HG02798 (cell line): ENCODE data around the gene CXorf65.

Experiments
- ATAC-seq: cut with Tn5 transposase; IDR thresholded peaks from one replicate; pipeline ENCODE4 v1.9.1; 2021; ENCODE audit warnings: mild to moderate bottlenecking; ENCODE audit not compliant: unreplicated experiment, poor library complexity

CXorf65 gene

DNA sequence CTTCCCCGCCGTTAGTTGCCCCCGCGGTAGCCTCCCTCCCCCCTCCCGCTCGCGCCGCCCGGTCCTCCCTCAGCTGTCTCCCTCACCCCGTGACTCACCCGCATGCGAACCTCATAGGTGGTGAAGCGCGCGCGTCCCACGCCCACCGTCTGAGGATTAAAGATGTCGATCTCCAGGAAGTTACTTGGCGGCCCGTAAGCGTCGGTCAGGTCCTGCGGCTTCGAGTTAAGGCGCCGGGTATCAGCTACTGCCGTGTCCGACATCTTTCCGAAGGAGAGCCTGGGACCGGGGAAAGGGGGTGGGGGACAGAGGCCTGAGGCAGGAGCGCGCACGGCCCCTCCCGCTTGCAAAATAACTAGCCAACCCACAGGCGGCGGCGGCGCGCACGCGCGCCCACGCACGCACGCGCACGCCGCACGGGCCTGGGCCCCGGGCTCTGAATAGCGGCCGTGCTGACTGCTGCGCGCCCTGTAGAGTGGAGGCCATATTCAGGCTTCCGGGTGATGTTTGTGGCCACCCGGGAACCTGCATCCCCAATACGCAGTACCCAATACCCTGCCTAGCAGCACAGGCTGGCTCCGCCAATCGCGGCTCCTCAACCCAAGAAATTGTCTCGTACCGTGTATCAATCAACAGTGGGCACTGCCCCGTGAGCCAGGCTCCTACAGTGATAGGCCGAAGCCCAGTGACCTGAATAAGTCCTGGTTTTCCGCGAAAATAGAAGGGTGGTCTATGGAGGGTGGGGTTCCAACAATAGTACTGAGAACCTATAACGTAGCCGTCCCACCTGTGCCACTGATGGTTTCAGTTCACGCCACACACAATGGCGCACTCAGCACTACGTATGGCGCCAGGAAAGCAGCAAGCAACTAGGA, 38.3 kb downstream of the CXorf65 start, which contains the start of gene SNX12:
Gene SNX12 (minus strand): TSS at position 291 of the 875 bp plus-strand sequence. CDS start 28 bp downstream, at position 263.
- peak; percentile 97 for ATAC-seq

DNA sequence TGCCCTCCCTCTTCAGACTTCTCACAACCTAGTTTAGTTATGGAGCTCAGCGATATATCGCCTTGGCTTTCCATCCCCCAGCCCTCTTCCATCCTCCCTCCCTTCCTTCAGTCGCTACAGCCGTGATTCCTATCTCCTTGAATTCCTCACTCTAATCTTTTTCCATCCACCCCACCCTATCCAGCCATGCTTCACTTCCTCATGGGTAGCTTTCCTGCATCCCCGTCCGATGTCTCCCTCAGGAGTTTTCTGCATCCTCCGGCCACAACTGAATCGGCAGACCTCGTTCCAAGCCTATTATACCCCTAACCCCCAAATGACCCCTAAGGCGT, 38.9 kb downstream of the CXorf65 start:
- ATAC-seq = no peak

DNA sequence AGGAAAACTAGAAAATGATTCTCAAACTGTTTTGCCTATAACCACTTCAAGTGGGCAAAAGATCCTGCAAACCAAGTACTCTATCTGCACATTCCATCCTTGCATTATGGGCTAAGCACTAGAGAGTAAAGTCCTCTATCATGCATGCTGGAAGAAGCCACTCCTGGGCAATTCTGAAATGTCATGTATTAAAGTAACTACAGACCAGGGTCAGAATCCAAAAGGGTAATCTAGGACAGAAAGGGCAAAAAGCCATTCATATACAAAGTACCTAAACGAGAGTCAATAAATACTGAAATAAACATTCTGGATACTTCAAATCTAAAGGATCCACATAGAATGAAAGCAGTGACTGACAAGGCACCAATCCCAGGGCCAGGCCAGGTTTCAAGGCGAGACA, 39.5 kb downstream of the CXorf65 start:
- ATAC-seq = no peak

DNA sequence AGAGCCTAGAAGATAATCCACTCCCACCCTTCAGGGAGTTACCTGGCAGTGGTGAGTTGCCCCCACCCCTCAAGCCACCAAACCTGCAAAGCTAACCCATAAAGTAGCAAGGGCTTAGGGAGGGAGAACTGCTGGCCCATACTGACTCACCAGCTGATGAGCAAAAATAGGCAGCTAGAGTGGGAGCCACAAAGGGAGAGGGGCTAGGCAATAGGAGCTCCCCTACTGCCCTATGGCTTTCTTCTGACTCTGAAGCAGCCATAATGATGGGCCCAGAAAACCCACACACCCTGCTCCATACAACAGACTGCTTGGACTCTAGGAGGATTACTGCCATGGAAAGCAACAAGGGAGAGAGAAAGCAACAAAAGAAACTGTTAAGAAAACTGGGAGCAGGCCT, 46.4 kb downstream of the CXorf65 start:
- no peak for ATAC-seq

DNA sequence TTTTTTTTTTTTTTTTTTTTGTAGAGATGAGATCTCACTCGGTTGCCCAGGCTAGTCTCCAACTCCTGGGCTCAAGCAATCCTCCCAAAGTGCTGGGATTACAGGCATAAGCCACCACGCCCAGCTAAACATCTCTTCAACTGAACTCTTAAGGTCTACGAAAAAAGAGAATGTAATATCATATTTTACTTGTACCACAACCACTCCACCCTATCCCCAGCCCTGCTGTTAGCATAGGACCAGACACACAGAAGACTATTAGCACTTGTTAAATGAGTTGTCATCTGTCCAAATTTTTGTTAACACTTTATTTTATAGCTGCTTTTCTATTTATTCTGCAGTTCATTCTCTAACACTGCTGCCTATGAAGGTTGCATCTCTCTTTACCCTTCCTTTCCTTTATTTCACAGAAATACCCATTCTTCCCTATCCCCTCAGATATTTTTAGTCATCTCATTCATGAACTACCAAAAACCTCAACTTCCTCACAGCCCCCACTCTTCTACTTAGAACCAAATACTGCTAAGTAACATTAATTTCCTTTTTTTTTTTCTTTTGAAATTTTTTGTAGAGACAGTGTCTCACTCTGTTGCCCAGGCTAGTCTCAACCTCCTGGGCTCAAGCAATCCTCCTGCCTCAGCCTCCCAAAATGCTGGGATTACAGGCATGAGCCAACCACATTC, 48.6 kb downstream of the CXorf65 start:
- ATAC-seq = no peak

DNA sequence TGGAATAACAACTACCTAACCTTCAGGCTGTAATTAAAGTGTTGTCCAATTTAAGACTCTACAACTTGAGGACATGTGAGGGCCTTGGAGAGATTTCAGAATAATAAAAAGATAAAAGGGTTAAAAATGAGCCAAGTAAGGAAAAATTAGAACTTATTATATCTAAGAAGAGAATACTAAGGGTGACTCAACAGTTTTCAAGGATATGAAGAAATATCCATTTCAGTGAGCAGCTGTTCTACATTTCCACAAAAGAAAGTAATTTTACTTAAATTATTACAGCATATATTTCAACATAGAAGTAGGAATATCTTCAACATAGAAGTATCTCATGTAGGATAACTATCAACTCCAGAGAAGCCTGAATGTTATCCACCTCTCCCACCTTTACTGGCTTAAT, 49.7 kb downstream of the CXorf65 start:
- ATAC-seq = no peak
